Naive thymus-derived CD4-positive, alpha-beta T cell (primary cell): ENCODE measurements around the gene CORO2B. TPM values are rescaled to one million over a fixed set of nuclear protein-coding genes. Genes with fewer than 3 reads are reported as not detected.

ENCODE experiments used
- ATAC-seq: fragments of 150-1000 bp; cut with Tn5 transposase; 2 replicates; pipeline ENCODE4 v1.10.0; 2021; ENCODE audit warnings: mild to moderate bottlenecking, moderate library complexity
- CTCF ChIA-PET: fragments of 350-600 bp; sonication (Branson Sonifier 250); formaldehyde crosslinking; loops from one replicate; lab custom pipeline; 2021; ENCODE audit warnings: antibody characterized with exemption; lab: Charles Lee
- POLR2A ChIA-PET: fragments of 350-600 bp; sonication (Branson Sonifier 250); formaldehyde crosslinking; loops from one replicate; lab custom pipeline; 2021; ENCODE audit warnings: antibody characterized with exemption, inconsistent platforms; lab: Charles Lee
- DNase-seq, 9 donors: peaks; one replicate each; pipeline versions ENCODE4 v3.0.0 to v3.0.0-alpha.2; 2020 to 2022; ENCODE audit warnings: mixed read lengths in 1 of 9
- H3K27ac ChIP-seq: one replicate; pipeline ENCODE4 v1.7.0; 2013; ENCODE audit warnings: mild to moderate bottlenecking, low read depth, low read length, moderate library complexity
- H3K27me3 ChIP-seq, 2 donors: one replicate each; pipeline ENCODE4 v1.7.0; 2013; ENCODE audit warnings: low read length in 2 of 2, mild to moderate bottlenecking in 2 of 2, moderate library complexity in 2 of 2; ENCODE audit not compliant: control insufficient read depth in 2 of 2, insufficient read depth in 2 of 2
- H3K36me3 ChIP-seq, 3 experiments: 1 replicate in 2 of 3; 2 replicates in 1 of 3; pipeline ENCODE4 v1.7.0; 2013; ENCODE audit warnings: low read length in 3 of 3, mild to moderate bottlenecking in 3 of 3, moderate library complexity in 1 of 3; ENCODE audit not compliant: insufficient read depth in 3 of 3, control insufficient read depth in 2 of 3
- H3K4me1 ChIP-seq, 2 donors: one replicate each; pipeline ENCODE4 v1.7.0; 2013; ENCODE audit warnings: low read length in 2 of 2, mild to moderate bottlenecking in 2 of 2, moderate library complexity in 1 of 2; ENCODE audit not compliant: control insufficient read depth in 2 of 2, insufficient read depth in 2 of 2
- H3K4me3 ChIP-seq: 2 replicates; pipeline ENCODE4 v1.7.0; 2013; ENCODE audit warnings: mild to moderate bottlenecking, low read length
- H3K9me3 ChIP-seq, 3 experiments: 1 replicate in 2 of 3; 2 replicates in 1 of 3; pipeline ENCODE4 v1.7.0; 2013; ENCODE audit warnings: low read length in 3 of 3; ENCODE audit not compliant: control insufficient read depth in 2 of 3
- H3K27ac Mint-ChIP-seq, 9 donors: one replicate each; pipeline ENCODE4 v1.8.0; 2020 to 2022; ENCODE audit warnings: mixed read lengths in 9 of 9, mild to moderate bottlenecking in 8 of 9, moderate library complexity in 5 of 9, inconsistent platforms in 2 of 9
- H3K27me3 Mint-ChIP-seq, 5 donors: one replicate each; pipeline ENCODE4 v1.8.0; 2021 to 2022; ENCODE audit warnings: mixed read lengths in 5 of 5, mild to moderate bottlenecking in 1 of 5
- H3K36me3 Mint-ChIP-seq, 5 donors: one replicate each; pipeline ENCODE4 v1.8.0; 2020 to 2022; ENCODE audit warnings: mixed read lengths in 5 of 5, mild to moderate bottlenecking in 3 of 5, inconsistent platforms in 1 of 5
- H3K4me1 Mint-ChIP-seq, 7 donors: one replicate each; pipeline ENCODE4 v1.8.0; 2020 to 2022; ENCODE audit warnings: mixed read lengths in 7 of 7, mild to moderate bottlenecking in 3 of 7, inconsistent platforms in 1 of 7
- H3K4me3 Mint-ChIP-seq, 10 donors: one replicate each; pipeline ENCODE4 v1.8.0; 2020 to 2022; ENCODE audit warnings: mild to moderate bottlenecking in 10 of 10, mixed read lengths in 10 of 10, moderate library complexity in 6 of 10, inconsistent platforms in 2 of 10
- H3K9me3 Mint-ChIP-seq, 11 donors: one replicate each; pipeline ENCODE4 v1.8.0; 2020 to 2022; ENCODE audit warnings: mixed read lengths in 11 of 11, mild to moderate bottlenecking in 4 of 11, inconsistent platforms in 1 of 11, moderate library complexity in 1 of 11
- intact Hi-C, 2 donors: fragments of 100-400 bp; cut with micrococcal nuclease; formaldehyde crosslinking; loops; one replicate each; pipeline ENCODE4 v1.15.1; 2023
- polyA plus RNA-seq, 2 donors: library from polyadenylated mRNA; unstranded; fragments of 300-500 nt; fragmentation: Illumina TruSeq; gene quantifications; one replicate each; pipeline ENCODE4 v1.2.3, GENCODE V29; 2021
- total RNA-seq, 6 experiments: library from RNA in 5 of 6; stranded (reverse) in 5 of 6; gene quantifications; 1 replicate in 5 of 6; 2 replicates in 1 of 6; pipeline ENCODE4 v1.2.3 and lab custom pipeline; 2021 to 2026

CORO2B gene
- total and polyA plus RNA-seq, 7 experiments from 2014 or later, result 0.15 TPM; not detected in 6

- H3K4me3 ChIP-seq, result peak overlapping the region; percentile 25
- Mint-ChIP-seq H3K36me3 (peaks cover 0 to 2% (median 0%) of the 10 kb centered on the region in 5 donors), H3K4me1 (peaks cover 7 to 16% (median 13%) of the 10 kb centered on the region in 7 donors), H3K27ac (peak overlapping the region in 1 of 9 donors; percentile 14), H3K9me3 (no peaks in the 10 kb centered on the region), H3K4me3 (peak overlapping the region; percentile 75 to 86 (median 82)), H3K27me3 (peaks cover 41 to 66% (median 54%) of the 10 kb centered on the region in 5 donors)
- ATAC-seq (peak; percentile 58), DNase-seq (peak in 3 of 9 donors; percentile 7 to 56 (median 19))
- CTCF ChIA-PET, result no interaction called here
- POLR2A ChIA-PET, result no interaction called here
- intact Hi-C loops, result no loop called here
- no peaks in the 10 kb centered on the region for H3K36me3 ChIP-seq
- H3K9me3 ChIP-seq, result no peaks in the 10 kb centered on the region
- H3K4me1 ChIP-seq, result peaks cover 0 to 7% of the 10 kb centered on the region in 2 donors
- no peak overlapping the region for H3K27ac ChIP-seq
- peaks cover 0 to 12% of the 10 kb centered on the region in 2 donors for H3K27me3 ChIP-seq
Measured at GRCh38 chr15:68578175-68578979, 416 bp upstream of the CORO2B start.

DNA sequence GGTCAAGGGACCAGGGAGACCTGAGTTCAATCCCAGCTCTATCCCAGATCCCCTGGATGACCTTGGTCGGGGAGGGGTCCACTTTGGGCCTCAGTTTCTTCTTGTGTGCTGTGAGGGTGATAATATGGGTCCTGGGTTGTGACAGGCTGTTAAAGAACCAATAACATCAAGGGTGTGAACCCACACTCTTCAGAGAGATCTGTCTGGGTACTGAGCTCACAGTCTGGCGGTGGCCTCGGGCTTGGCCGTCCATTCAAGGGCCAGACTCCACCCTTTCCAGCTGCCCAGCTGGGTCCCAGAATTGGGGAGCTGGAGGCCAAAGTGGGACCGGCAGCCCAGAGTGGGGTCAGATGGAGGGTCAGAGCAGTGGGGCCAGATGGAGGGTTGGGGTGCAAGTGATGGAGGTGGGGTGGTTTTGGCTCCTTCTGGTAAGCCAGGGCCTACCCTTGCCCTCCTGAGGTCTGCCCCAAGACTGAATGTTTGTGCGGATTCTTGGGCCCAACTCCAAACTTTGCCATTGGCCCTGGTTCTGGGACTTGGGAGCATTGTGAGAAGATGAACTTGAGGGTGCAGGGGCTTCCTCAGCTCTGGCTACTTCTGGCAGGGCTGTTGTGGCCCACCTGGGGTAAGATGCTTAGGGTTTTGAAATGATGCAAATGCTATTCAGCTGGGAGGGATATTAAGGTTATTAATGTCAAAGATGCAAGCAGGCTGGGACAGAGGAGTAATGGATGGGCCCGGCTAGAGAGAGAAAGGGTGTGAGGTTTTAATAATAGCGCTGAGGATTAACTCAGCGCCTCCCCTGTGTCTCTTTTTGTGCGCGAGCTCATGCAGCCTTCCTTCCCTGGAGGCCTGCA lies 1.5 kb downstream of the CORO2B start:
- ATAC-seq (no peak), DNase-seq (no peak)
- Mint-ChIP-seq H3K27ac (no peak overlapping the region), H3K27me3 (peaks cover 26 to 54% (median 40%) of the 10 kb centered on the region in 5 donors), H3K4me1 (peaks cover 7 to 15% (median 11%) of the 10 kb centered on the region in 7 donors), H3K36me3 (no peaks in the 10 kb centered on the region), H3K4me3 (peak overlapping the region in 9 of 10 donors; percentile 14 to 83 (median 60)), H3K9me3 (no peaks in the 10 kb centered on the region)
- Histone ChIP-seq H3K36me3 (no peaks in the 10 kb centered on the region), H3K27ac (no peak overlapping the region), H3K9me3 (no peaks in the 10 kb centered on the region), H3K27me3 (peaks cover 0 to 12% of the 10 kb centered on the region in 2 donors), H3K4me1 (peaks cover 0 to 7% of the 10 kb centered on the region in 2 donors), H3K4me3 (no peak overlapping the region)
- intact Hi-C loops, result no loop called here
- ChIA-PET POLR2A (no interaction called here), CTCF (interaction anchor here (0.5 kb wide), 1 partner anchor 298 kb away, joined by 3 read pairs; no protein-coding TSS in a partner anchor)

- peaks cover 0 to 7% of the 10 kb centered on the region in 2 donors for H3K4me1 ChIP-seq
- intact Hi-C loops, result no loop called here
- DNase-seq (no peak), ATAC-seq (no peak)
- H3K36me3 ChIP-seq, result no peaks in the 10 kb centered on the region
- H3K36me3 Mint-ChIP-seq, result no peaks in the 10 kb centered on the region
- H3K4me3 Mint-ChIP-seq, result peak overlapping the region in 4 of 10 donors; percentile 18 to 62 (median 24)
- ChIA-PET POLR2A (no interaction called here), CTCF (interaction anchor here (0.6 kb wide), 1 partner anchor 295 kb away, joined by 4 read pairs; no protein-coding TSS in a partner anchor)
- H3K9me3 Mint-ChIP-seq, result no peaks in the 10 kb centered on the region
- H3K27me3 ChIP-seq, result peaks cover 0 to 12% of the 10 kb centered on the region in 2 donors
- no peak overlapping the region for H3K27ac ChIP-seq
- no peaks in the 10 kb centered on the region for H3K9me3 ChIP-seq
- no peak overlapping the region for H3K4me3 ChIP-seq
- peaks cover 7 to 15% (median 11%) of the 10 kb centered on the region in 7 donors for H3K4me1 Mint-ChIP-seq
- H3K27me3 Mint-ChIP-seq, result peaks cover 25 to 50% (median 37%) of the 10 kb centered on the region in 5 donors
- H3K27ac Mint-ChIP-seq, result no peak overlapping the region
Measured at GRCh38 chr15:68580883-68581155, 2.0 kb downstream of the CORO2B start.

DNA sequence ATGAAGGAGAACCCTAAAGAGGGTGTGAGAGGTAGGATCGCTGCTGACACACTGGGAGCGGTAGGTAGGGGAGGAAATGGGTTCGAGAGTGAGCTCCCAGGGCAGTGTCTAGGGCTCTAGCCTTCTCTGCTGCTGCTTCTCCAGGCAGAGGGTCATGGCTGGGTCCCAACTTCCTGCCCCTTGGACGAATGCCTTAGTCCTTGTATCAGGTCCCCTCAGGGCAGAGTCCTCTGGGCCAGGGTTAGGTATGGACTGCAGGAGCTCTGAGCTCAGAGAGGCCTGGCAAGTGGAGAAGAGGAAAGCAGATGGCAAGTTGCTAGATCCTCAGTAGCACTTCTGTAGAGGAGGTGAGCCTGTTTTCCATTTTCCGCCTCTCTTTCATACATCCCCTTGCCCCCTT lies 2.9 kb downstream of the CORO2B start:
- no peak for ATAC-seq
- no peaks in the 10 kb centered on the region for H3K9me3 Mint-ChIP-seq
- peak overlapping the region in 1 of 10 donors; percentile 42 for H3K4me3 Mint-ChIP-seq
- Histone ChIP-seq H3K27ac (no peak overlapping the region), H3K4me1 (peaks cover 0 to 7% of the 10 kb centered on the region in 2 donors), H3K9me3 (no peaks in the 10 kb centered on the region), H3K36me3 (no peaks in the 10 kb centered on the region), H3K4me3 (no peak overlapping the region), H3K27me3 (peaks cover 0 to 12% of the 10 kb centered on the region in 2 donors)
- H3K36me3 Mint-ChIP-seq, result no peaks in the 10 kb centered on the region
- ChIA-PET CTCF (interaction anchor here (0.6 kb wide), 1 partner anchor 294 kb away, joined by 4 read pairs; no protein-coding TSS in a partner anchor), POLR2A (no interaction called here)
- peaks cover 18 to 42% (median 28%) of the 10 kb centered on the region in 5 donors for H3K27me3 Mint-ChIP-seq
- intact Hi-C loops, result no loop called here
- no peak for DNase-seq
- H3K27ac Mint-ChIP-seq, result no peak overlapping the region
- peaks cover 8 to 13% (median 10%) of the 10 kb centered on the region in 7 donors for H3K4me1 Mint-ChIP-seq

DNA sequence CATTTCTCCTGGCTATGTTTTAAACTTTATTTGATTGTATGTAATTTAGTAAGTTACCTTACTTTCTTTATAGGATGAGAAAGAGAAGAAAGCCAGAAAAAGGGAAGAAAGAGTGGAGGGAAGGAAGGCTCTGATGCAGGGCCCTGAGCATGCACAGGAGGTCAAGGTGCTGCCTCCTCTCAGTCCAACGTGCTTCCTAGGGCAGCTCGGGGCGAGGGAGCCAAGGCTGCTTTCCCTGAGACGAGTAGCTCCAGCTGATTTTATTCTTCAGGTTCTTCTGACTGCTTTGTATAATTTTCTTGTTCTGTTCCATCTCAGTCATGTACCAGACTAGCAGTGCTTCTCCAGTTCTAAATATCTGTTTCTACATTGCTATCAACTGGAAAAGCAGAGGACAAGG lies 3.4 kb downstream of the CORO2B start:
- H3K27ac Mint-ChIP-seq, result no peak overlapping the region
- peaks cover 13 to 36% (median 23%) of the 10 kb centered on the region in 5 donors for H3K27me3 Mint-ChIP-seq
- H3K4me1 Mint-ChIP-seq, result peaks cover 6 to 12% (median 8%) of the 10 kb centered on the region in 7 donors
- Histone ChIP-seq H3K4me1 (peaks cover 0 to 7% of the 10 kb centered on the region in 2 donors), H3K27me3 (peaks cover 0 to 8% of the 10 kb centered on the region in 2 donors), H3K9me3 (no peaks in the 10 kb centered on the region), H3K36me3 (no peaks in the 10 kb centered on the region), H3K27ac (no peak overlapping the region), H3K4me3 (no peak overlapping the region)
- ChIA-PET CTCF (no interaction called here), POLR2A (no interaction called here)
- ATAC-seq, result no peak
- intact Hi-C loops, result no loop called here
- no peaks in the 10 kb centered on the region for H3K9me3 Mint-ChIP-seq
- H3K4me3 Mint-ChIP-seq, result no peak overlapping the region
- no peaks in the 10 kb centered on the region for H3K36me3 Mint-ChIP-seq
- no peak for DNase-seq

GRCh38 chr15:68582864-68583263 lies 4.1 kb downstream of the CORO2B start:
- Histone ChIP-seq H3K27ac (no peak overlapping the region), H3K9me3 (no peaks in the 10 kb centered on the region), H3K36me3 (no peaks in the 10 kb centered on the region), H3K27me3 (peaks cover 0 to 6% of the 10 kb centered on the region in 2 donors), H3K4me3 (no peak overlapping the region), H3K4me1 (peaks cover 0 to 4% of the 10 kb centered on the region in 2 donors)
- no peaks in the 10 kb centered on the region for H3K36me3 Mint-ChIP-seq
- ChIA-PET POLR2A (no interaction called here), CTCF (no interaction called here)
- H3K27me3 Mint-ChIP-seq, result peaks cover 9 to 30% (median 16%) of the 10 kb centered on the region in 5 donors
- H3K4me3 Mint-ChIP-seq, result no peak overlapping the region
- no peak overlapping the region for H3K27ac Mint-ChIP-seq
- intact Hi-C loops, result no loop called here
- peaks cover 2 to 10% (median 7%) of the 10 kb centered on the region in 7 donors for H3K4me1 Mint-ChIP-seq
- ATAC-seq (no peak), DNase-seq (no peak)
- H3K9me3 Mint-ChIP-seq, result no peaks in the 10 kb centered on the region
